ENCODE measurements around the gene CFAP46.

CFAP46 gene

GRCh38 chr10:132779549-132780294 lies 162.6 kb downstream of the CFAP46 start:
- no peaks in the 10 kb centered on the region for H3K36me3 ChIP-seq (ENCODE audit: low read length)
- H3K4me2 ChIP-seq (ENCODE audit: low read depth, low read length, poor library complexity, severe bottlenecking) = no peak overlapping the region
- H3K27me3 ChIP-seq (ENCODE audit: low read length) = no peaks in the 10 kb centered on the region
- H3K9ac ChIP-seq (ENCODE audit: low read length) = no peak overlapping the region
- H3K9me2 ChIP-seq (replicated peaks; ENCODE audit: insufficient read depth, low read length) = no peaks in the 10 kb centered on the region
- H4K20me1 ChIP-seq (ENCODE audit: low read depth, low read length) = no peaks in the 10 kb centered on the region
- no peaks in the 10 kb centered on the region for H3F3A ChIP-seq (ENCODE audit: insufficient read depth)
- H3K4me3 ChIP-seq (ENCODE audit: insufficient read depth, low read length, poor library complexity, severe bottlenecking) = no peak overlapping the region
- no peaks in the 10 kb centered on the region for H3K79me2 ChIP-seq (ENCODE audit: insufficient read depth, low read length)
- no peak overlapping the region for H2AFZ ChIP-seq (ENCODE audit: low read depth, low read length, severe bottlenecking)
- no peak overlapping the region for H3K27ac ChIP-seq (ENCODE audit: low read depth, low read length)
- no peak for TF ChIP-seq CTCF (IDR thresholded peaks at IDR 0.05; ENCODE audit: insufficient read depth, low read length, poor library complexity, severe bottlenecking)
- H3K9me3 ChIP-seq (ENCODE audit: insufficient read depth, low read length) = no peaks in the 10 kb centered on the region

GRCh38 chr10:132777441-132777840 lies 164.9 kb downstream of the CFAP46 start:
- no peaks in the 10 kb centered on the region for H3K9me2 ChIP-seq (replicated peaks; ENCODE audit: insufficient read depth, low read length)
- H2AFZ ChIP-seq (ENCODE audit: low read depth, low read length, severe bottlenecking) = no peak overlapping the region
- no peaks in the 10 kb centered on the region for H3F3A ChIP-seq (ENCODE audit: insufficient read depth)
- H4K20me1 ChIP-seq (ENCODE audit: low read depth, low read length) = no peaks in the 10 kb centered on the region
- no peak overlapping the region for H3K9ac ChIP-seq (ENCODE audit: low read length)
- no peak overlapping the region for H3K4me3 ChIP-seq (ENCODE audit: insufficient read depth, low read length, poor library complexity, severe bottlenecking)
- H3K4me2 ChIP-seq (ENCODE audit: low read depth, low read length, poor library complexity, severe bottlenecking) = no peak overlapping the region
- no peaks in the 10 kb centered on the region for H3K79me2 ChIP-seq (ENCODE audit: insufficient read depth, low read length)
- TF ChIP-seq CTCF (IDR thresholded peaks at IDR 0.05; ENCODE audit: insufficient read depth, low read length, poor library complexity, severe bottlenecking) = no peak
- no peaks in the 10 kb centered on the region for H3K27me3 ChIP-seq (ENCODE audit: low read length)
- no peaks in the 10 kb centered on the region for H3K36me3 ChIP-seq (ENCODE audit: low read length)
- H3K27ac ChIP-seq (ENCODE audit: low read depth, low read length) = no peak overlapping the region
- H3K9me3 ChIP-seq (ENCODE audit: insufficient read depth, low read length) = no peaks in the 10 kb centered on the region

- Histone ChIP-seq H4K20me1 (ENCODE audit: low read depth, low read length) (no peaks in the 10 kb centered on the region), H3K4me3 (ENCODE audit: insufficient read depth, low read length, poor library complexity, severe bottlenecking) (no peak overlapping the region)
- no peak for TF ChIP-seq EZH2phosphoT487 (conservative IDR thresholded peaks at IDR 0.05; ENCODE audit: low read length)
- no peak for TF ChIP-seq CTCF (IDR thresholded peaks at IDR 0.05; ENCODE audit: insufficient read depth, low read length, poor library complexity, severe bottlenecking)
Measured at GRCh38 chr10:132776821-132777220, 165.5 kb downstream of the CFAP46 start.

More at GRCh38 chr10:132776821-132777220, 165.5 kb downstream of the CFAP46 start:
- no peaks in the 10 kb centered on the region for H3K9me3 ChIP-seq (ENCODE audit: insufficient read depth, low read length)
- no peaks in the 10 kb centered on the region for H3K36me3 ChIP-seq (ENCODE audit: low read length)
- no peaks in the 10 kb centered on the region for H3K27me3 ChIP-seq (ENCODE audit: low read length)
- no peaks in the 10 kb centered on the region for H3K79me2 ChIP-seq (ENCODE audit: insufficient read depth, low read length)
- H3F3A ChIP-seq (ENCODE audit: insufficient read depth) = no peaks in the 10 kb centered on the region
- no peak overlapping the region for H2AFZ ChIP-seq (ENCODE audit: low read depth, low read length, severe bottlenecking)
- no peak overlapping the region for H3K9ac ChIP-seq (ENCODE audit: low read length)
- no peak overlapping the region for H3K27ac ChIP-seq (ENCODE audit: low read depth, low read length)
- no peaks in the 10 kb centered on the region for H3K9me2 ChIP-seq (replicated peaks; ENCODE audit: insufficient read depth, low read length)
- H3K4me2 ChIP-seq (ENCODE audit: low read depth, low read length, poor library complexity, severe bottlenecking) = no peak overlapping the region

Measured in SU-DHL-6 (cell line).